AG09319 (cell line): Measurements from ENCODE around the gene BCAS3.

Experiments
- DNase-seq: peaks from one replicate; pipeline ENCODE4 v3.0.0-alpha.2; 2010; ENCODE audit warnings: low read depth; ENCODE audit errors: extremely low read depth
- TF ChIP-seq, protein P1 (sequence below): IDR thresholded peaks from 2 replicates; pipeline ENCODE4 v1.5.1; 2011; ENCODE audit warnings: low read depth, mild to moderate bottlenecking, inconsistent platforms, low read length, moderate library complexity

BCAS3 gene

DNA sequence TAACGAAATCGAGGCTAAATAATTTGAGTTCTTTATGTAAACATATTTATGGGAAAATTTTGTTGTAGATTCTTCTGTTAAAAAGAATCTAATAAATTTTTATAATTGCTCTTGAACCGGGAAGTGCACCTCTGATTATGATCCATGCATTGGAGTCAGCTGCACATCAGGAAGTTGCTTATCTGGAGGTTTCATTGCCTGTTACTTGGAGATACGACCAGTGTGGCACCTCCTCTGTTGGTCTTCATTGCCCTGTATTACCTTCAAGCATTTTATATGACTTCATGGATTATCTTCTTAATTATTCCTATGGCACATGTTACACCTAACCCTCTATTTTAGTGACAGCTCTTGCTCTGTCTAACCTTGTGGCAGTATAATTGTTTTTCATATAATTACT is 409.4 kb downstream of the BCAS3 start:
- TF ChIP-seq, protein P1, sequence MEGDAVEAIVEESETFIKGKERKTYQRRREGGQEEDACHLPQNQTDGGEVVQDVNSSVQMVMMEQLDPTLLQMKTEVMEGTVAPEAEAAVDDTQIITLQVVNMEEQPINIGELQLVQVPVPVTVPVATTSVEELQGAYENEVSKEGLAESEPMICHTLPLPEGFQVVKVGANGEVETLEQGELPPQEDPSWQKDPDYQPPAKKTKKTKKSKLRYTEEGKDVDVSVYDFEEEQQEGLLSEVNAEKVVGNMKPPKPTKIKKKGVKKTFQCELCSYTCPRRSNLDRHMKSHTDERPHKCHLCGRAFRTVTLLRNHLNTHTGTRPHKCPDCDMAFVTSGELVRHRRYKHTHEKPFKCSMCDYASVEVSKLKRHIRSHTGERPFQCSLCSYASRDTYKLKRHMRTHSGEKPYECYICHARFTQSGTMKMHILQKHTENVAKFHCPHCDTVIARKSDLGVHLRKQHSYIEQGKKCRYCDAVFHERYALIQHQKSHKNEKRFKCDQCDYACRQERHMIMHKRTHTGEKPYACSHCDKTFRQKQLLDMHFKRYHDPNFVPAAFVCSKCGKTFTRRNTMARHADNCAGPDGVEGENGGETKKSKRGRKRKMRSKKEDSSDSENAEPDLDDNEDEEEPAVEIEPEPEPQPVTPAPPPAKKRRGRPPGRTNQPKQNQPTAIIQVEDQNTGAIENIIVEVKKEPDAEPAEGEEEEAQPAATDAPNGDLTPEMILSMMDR = no peak
- DNase-seq = no peak

DNA sequence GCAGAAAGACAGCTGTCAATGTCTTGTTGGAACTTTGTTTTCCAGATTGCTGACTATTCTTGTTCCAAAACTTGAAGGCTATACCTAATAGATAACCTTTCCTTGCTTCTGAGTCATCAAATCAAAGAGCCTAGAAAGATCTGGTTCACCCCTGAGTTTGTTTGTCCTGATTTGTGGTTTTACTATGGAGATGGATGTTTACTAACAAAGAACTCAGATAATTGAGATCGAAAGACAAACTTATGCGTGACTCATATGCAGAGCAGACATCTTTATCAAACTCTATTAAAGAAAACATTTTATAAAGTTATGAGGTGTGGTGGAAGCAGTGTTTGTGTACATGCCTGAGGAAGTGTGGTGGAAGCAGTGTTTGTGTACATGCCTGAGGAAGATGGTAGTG is 410.9 kb downstream of the BCAS3 start:
- TF ChIP-seq, protein P1 = no peak
- no peak for DNase-seq

DNA sequence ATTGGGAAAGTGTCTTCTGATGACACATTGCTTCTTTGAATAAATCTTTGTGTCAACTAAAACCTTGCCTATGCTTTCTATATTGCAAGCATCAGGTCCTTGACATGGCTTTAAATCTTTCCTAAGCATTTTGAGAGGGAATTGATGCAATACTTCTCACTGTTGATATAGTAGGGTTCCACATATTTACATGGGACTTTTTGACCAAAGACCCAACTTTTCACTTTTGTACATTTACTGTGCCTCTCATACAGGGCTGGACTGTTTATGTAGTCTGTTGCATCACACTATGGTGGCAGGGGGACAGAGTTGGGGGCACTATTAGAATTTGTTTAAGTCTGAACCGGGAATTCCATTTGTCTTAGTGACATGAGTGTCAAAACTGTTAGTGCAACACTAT is 413.4 kb downstream of the BCAS3 start:
- DNase-seq = no peak
- TF ChIP-seq, protein P1 = no peak

DNA sequence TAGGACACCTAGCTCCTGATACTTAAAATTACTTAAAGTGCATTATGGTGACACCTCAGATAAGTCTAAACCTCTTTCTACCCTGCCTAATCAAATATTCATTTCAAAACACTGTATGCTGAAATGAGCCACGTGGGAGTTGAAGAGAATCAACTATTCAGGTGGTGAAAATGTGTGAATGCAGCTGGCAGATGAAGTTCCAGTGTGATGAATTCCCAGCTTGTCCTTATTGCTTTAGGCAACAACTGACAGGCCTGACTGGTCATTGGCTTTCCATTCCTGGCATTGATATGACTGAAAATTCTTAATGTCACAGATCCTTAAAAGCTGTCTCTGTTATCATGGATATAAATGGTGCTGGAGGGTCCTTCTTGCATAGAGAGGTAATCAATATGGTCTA is 420.1 kb downstream of the BCAS3 start:
- TF ChIP-seq, protein P1 = no peak
- no peak for DNase-seq

DNA sequence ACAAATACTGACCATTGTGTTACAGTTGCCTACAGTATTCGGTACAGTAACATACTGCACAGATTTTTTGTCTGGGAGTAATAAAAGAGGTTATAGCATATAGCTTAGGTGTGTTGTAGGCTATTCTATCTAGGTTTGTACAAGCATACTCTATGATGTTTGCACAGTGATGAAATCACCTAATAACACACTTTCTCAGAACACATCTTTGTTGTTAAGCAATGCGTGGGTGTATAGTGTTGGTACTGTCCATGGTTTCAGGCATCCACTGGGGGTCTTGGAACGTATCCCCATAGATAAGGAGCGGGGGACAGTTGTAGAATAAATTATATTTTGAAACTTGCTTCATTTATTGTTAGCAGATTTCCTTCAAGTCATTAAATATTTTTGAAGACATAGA is 428.7 kb downstream of the BCAS3 start:
- no peak for DNase-seq
- TF ChIP-seq, protein P1 = no peak

DNA sequence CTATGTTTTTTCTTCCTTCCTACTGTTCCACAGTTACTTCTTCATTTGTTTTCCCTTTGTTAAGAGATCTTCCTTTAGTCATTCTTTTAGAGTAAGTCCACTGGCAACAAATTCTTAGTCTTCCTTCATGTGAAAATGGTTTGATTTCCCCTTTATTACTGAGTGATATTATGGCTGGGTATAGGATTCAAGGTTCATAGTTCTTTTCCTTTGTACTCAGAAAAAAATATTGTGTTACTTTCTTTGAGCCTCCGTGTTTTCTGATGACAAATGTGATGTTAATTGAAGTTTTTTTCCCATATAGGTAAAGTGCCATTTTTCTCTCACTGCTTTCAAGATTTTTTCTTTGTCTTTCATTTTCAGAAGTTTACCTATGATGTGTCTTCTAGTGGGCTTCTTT is 438.9 kb downstream of the BCAS3 start:
- DNase-seq = no peak

DNA sequence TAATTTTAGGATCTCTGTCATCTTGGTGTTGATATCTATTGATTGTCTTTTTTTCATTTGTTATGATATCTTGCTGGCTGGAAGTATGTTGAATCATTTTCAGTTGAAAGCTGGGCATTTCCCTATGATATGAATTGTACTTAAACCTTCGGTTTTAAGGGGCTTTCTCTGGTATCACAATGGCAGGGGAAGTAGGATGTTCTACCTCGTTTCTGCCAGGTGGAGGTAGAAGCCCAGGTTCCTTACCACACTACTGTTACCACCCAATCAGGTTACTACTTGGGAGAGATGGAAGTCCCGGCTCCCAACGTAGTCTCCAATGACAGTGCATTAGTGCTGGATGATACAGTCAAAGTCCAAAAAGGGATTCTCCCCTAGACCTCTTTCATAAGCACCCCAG is 440.3 kb downstream of the BCAS3 start:
- DNase-seq = no peak
- TF ChIP-seq, protein P1 = no peak

More for the DNA sequence above, 438.9 kb downstream of the BCAS3 start:
- TF ChIP-seq, protein P1 = no peak
